Activated naive CD4-positive, alpha-beta T cell treated with anti-CD3 and anti-CD28 coated beads, Interleukin-2, amount 50 U/mL, for 72 hours (primary cell): ENCODE results near the gene RPL10A. TPM values are rescaled to one million over a fixed set of nuclear protein-coding genes. Genes with fewer than 3 reads are reported as not detected.
"Not testable (repeated sequence)": the region's sequence is repeated elsewhere in the genome, so short reads cannot be mapped to it uniquely, and the experiment has no call there.

ENCODE experiments used
- ATAC-seq, 2 donors: fragments of 150-1000 bp; cut with Tn5 transposase; 2 replicates each; pipeline ENCODE4 v1.10.0; 2021; ENCODE audit warnings: mild to moderate bottlenecking in 2 of 2, moderate library complexity in 2 of 2
- DNase-seq, 2 donors: peaks; one replicate each; pipeline ENCODE4 v3.0.0; 2021 to 2022; ENCODE audit warnings: low spot score in 2 of 2
- H3K27ac Mint-ChIP-seq, 2 donors: one replicate each; pipeline ENCODE4 v1.8.0; 2022; ENCODE audit warnings: mild to moderate bottlenecking in 2 of 2, mixed read lengths in 2 of 2
- H3K36me3 Mint-ChIP-seq, 2 donors: one replicate each; pipeline ENCODE4 v1.8.0; 2022; ENCODE audit warnings: mixed read lengths in 2 of 2
- H3K9me3 Mint-ChIP-seq, 2 donors: one replicate each; pipeline ENCODE4 v1.8.0; 2022; ENCODE audit warnings: mixed read lengths in 2 of 2
- total RNA-seq, 2 donors: library from RNA; stranded (reverse); gene quantifications; one replicate each; pipeline ENCODE4 v1.2.3, GENCODE V29; 2022

Gene RPL10A
- total RNA-seq, result 1,000 to 10,000 TPM; 1,700 to 2,159 TPM

GRCh38 chr6:35468181-35468979 lies at the start of gene RPL10A:
Gene RPL10A (plus strand): TSS chr6:35468401. CDS start chr6:35468435, 34 bp downstream.
- ATAC-seq, result peak; percentile 88 to 91
- Mint-ChIP-seq H3K9me3 (no peaks in the 10 kb centered on the region), H3K36me3 (peaks cover 37 to 39% of the 10 kb centered on the region in 2 donors), H3K27ac (peak within 1 kb of the TSS; percentile 96 to 98)
- peak; percentile 94 to 97 for DNase-seq

GRCh38 chr6:35419417-35419816 lies 48.8 kb upstream of the RPL10A start:
- Mint-ChIP-seq H3K36me3 (peaks cover 6 to 7% of the 10 kb centered on the region in 2 donors), H3K27ac (peak overlapping the region in 1 of 2 donors; percentile 46), H3K9me3 (no peaks in the 10 kb centered on the region)
- DNase-seq (no peak), ATAC-seq (no peak)

DNA sequence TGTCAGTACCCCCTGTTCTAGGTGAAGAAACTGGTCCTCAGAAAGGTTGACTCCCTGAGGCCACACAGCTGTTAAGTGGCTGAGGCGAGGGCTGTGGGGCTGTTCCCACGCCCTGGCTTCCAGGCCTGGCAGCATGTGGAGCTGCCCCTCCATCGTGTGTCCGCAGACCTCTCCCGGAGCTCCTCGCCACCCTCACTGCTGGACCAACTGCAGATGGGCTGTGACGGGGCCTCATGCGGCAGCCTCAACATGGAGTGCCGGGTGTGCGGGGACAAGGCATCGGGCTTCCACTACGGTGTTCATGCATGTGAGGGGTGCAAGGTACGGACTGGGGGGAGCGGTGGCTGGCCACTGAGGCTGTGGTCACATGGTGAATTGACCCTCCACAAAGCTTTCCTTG lies 48.2 kb upstream of the RPL10A start:
- DNase-seq (no peak), ATAC-seq (no peak)
- Mint-ChIP-seq H3K9me3 (no peaks in the 10 kb centered on the region), H3K27ac (peak overlapping the region in 1 of 2 donors; percentile 46), H3K36me3 (peaks cover 6 to 7% of the 10 kb centered on the region in 2 donors)

- ATAC-seq (peak in 1 of 2 donors; percentile 30), DNase-seq (no peak)
- peaks cover 0 to 14% of the 10 kb centered on the region in 2 donors for H3K9me3 Mint-ChIP-seq
- H3K27ac Mint-ChIP-seq, result peak overlapping the region; percentile 26 to 92
- peaks cover 16 to 27% of the 10 kb centered on the region in 2 donors for H3K36me3 Mint-ChIP-seq
Measured at GRCh38 chr6:35425284-35425683, 42.9 kb upstream of the RPL10A start.

- ATAC-seq (no peak), DNase-seq (no peak)
- H3K9me3 Mint-ChIP-seq, result peaks cover 0 to 14% of the 10 kb centered on the region in 2 donors
- peak overlapping the region; percentile 26 to 77 for H3K27ac Mint-ChIP-seq
- peaks cover 16 to 27% of the 10 kb centered on the region in 2 donors for H3K36me3 Mint-ChIP-seq
Measured at GRCh38 chr6:35426074-35426473, 42.1 kb upstream of the RPL10A start.

DNA sequence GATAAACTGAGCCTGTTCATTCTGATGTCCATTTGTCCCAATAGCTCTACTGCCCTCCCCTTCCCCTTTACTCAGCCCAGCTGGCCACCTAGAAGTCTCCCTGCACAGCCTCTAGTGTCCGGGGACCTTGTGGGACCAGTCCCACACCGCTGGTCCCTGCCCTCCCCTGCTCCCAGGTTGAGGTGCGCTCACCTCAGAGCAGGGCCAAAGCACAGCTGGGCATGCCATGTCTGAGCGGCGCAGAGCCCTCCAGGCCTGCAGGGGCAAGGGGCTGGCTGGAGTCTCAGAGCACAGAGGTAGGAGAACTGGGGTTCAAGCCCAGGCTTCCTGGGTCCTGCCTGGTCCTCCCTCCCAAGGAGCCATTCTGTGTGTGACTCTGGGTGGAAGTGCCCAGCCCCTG lies 40.8 kb upstream of the RPL10A start:
- ATAC-seq (peak in 1 of 2 donors; percentile 19), DNase-seq (no peak)
- peaks cover 0 to 14% of the 10 kb centered on the region in 2 donors for H3K9me3 Mint-ChIP-seq
- H3K36me3 Mint-ChIP-seq, result peaks cover 16 to 27% of the 10 kb centered on the region in 2 donors
- H3K27ac Mint-ChIP-seq, result no peak overlapping the region

DNA sequence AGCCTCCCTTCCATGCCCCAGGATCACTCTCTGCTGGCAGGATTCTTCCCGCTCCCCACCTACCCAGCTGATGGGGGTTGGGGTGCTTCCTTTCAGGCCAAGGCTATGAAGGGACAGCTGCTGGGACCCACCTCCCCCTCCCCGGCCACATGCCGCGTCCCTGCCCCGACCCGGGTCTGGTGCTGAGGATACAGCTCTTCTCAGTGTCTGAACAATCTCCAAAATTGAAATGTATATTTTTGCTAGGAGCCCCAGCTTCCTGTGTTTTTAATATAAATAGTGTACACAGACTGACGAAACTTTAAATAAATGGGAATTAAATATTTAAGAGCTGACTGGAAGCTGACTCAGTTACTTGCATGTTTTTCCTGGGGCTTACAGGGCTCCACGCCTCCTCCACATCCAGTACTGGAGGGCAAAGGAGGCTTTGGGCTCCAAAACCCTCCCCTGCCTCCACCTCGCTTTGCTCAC lies 40.3 kb upstream of the RPL10A start:
- ATAC-seq (no peak), DNase-seq (no peak)
- no peak overlapping the region for H3K27ac Mint-ChIP-seq
- H3K36me3 Mint-ChIP-seq, result peaks cover 16 to 27% of the 10 kb centered on the region in 2 donors
- peaks cover 0 to 14% of the 10 kb centered on the region in 2 donors for H3K9me3 Mint-ChIP-seq

DNA sequence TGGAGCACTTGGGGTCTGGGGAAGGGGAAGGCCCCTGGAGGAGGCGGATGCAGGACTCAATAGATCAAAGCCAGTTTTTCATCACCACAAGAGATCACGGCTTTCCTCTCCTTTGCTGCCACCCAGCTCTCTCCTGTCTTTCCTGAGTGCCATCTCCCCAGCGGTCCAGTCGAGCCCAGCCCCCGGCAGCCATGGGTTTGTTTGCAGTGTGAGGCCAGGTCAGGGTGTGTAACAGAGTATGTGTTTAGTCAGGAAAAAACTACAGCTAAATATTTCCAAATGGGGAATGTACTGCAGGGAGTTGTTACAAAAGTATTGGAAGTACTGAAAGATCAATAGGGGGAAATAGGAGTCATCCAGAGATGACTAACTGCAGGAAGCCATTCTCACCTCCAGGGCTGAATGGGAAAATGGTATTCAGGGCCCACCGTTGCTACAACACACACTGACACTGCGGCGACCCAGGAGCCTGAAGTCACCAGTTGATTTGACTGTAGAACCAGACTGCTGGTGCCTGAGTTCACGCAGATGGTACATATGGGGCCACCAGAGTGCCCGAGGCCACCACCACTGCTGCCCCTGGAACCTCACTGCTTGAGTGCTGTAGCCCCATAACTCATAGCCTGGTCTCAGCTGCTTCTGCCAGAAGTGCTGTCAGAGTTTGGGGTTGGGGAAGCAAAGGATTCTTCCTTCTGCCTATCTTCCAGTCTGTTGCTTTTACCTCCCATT lies 39.6 kb upstream of the RPL10A start:
- Mint-ChIP-seq H3K9me3 (peaks cover 0 to 14% of the 10 kb centered on the region in 2 donors), H3K27ac (no peak overlapping the region), H3K36me3 (peaks cover 16 to 27% of the 10 kb centered on the region in 2 donors)
- ATAC-seq, result peak in 1 of 2 donors; percentile 56
- no peak for DNase-seq

DNA sequence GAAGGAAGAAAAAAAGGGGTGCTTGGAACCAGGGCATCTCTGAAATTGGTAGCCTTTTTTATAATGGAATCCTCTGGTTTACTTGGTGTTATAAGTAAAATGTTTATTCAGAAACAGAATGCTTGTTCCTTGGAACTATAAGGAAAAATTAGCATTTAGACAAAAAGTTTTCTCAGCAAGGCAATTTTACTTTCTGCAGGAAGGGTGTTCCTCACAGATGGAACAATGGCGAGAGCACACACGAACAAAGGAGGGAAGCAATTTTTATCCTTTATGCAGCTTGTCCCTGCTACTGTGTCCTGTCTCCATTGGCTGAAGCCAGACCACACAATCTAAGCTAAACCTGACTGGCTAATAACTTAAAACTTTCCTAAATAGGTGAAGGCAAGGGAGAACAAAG lies 38.7 kb upstream of the RPL10A start:
- no peak for DNase-seq
- peaks cover 16 to 27% of the 10 kb centered on the region in 2 donors for H3K36me3 Mint-ChIP-seq
- ATAC-seq, result no peak
- H3K9me3 Mint-ChIP-seq, result peaks cover 0 to 14% of the 10 kb centered on the region in 2 donors
- no peak overlapping the region for H3K27ac Mint-ChIP-seq

GRCh38 chr6:35432291-35432690 lies 35.9 kb upstream of the RPL10A start:
- Mint-ChIP-seq H3K9me3 (peaks cover 0 to 14% of the 10 kb centered on the region in 2 donors), H3K36me3 (peaks cover 16 to 20% of the 10 kb centered on the region in 2 donors), H3K27ac (no peak overlapping the region)
- DNase-seq (no peak), ATAC-seq (no peak)

DNA sequence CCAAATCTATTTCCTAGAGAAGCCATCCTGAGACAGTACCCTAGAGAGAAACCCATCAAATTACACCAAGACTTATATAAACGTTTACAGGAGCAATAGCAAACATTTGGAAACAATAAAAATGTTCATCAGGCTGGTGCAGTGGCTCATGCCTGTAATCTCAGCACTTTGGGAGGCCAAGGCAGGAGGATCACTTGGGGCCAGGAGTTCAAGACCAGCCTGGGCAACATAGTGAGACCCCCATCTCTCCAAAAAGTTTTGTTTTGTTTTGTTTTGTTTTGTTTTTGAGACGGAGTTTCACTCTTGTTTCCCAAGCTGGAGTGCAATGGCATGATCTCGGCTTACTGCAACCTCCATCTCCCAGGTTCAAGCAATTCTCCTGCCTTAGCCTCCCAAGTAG lies 35.5 kb upstream of the RPL10A start:
- not testable (repeated sequence) for H3K27ac Mint-ChIP-seq, DNase-seq, ATAC-seq
- H3K36me3 Mint-ChIP-seq, result peaks cover 16 to 20% of the 10 kb centered on the region in 2 donors
- H3K9me3 Mint-ChIP-seq, result peaks cover 0 to 14% of the 10 kb centered on the region in 2 donors

- ATAC-seq (peak in 1 of 2 donors; percentile 24), DNase-seq (no peak)
- no peak overlapping the region for H3K27ac Mint-ChIP-seq
- H3K36me3 Mint-ChIP-seq, result no peaks in the 10 kb centered on the region
- H3K9me3 Mint-ChIP-seq, result no peaks in the 10 kb centered on the region
Measured at GRCh38 chr6:35435074-35435837, 32.9 kb upstream of the RPL10A start.

DNA sequence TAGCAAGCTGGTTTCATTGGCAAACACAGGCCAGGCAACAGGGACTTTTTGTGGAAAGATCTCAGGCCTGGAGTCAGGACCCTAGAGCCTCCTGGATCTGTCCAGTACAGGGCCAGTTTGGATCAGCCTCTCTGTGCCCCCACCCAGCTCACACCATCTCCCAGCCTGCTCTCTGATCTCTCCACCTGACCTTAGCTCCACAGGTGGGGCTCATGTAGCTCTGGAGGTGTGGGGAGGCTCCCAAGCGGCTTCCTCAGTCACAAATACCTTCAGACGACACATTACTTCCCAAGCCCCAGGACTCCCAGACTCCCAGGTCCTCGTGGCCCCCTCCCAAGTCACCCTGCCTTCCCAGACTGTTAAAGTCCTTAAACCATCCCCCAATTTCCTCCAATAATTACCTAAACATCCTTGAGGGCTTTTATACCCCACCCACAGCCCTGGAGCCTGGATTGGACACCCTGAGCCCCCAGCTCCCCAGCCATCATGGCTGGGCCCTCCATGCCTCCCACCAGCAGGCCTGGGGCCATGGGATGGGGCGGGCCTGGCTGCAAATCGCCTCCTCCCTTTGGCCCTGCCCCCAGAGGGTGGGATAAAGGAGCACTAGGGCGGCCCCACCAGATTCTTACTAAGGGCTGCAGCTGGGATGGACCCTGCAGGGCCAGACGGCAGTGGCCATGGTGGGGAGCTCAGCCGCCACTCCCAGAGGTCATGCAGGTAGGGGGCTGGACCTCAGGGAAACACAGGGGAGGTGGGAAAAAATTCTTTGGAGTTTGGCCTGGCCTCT lies 31.9 kb upstream of the RPL10A start:
- Mint-ChIP-seq H3K27ac (no peak overlapping the region), H3K9me3 (no peaks in the 10 kb centered on the region), H3K36me3 (no peaks in the 10 kb centered on the region)
- DNase-seq (no peak), ATAC-seq (peak in 1 of 2 donors; percentile 34)

DNA sequence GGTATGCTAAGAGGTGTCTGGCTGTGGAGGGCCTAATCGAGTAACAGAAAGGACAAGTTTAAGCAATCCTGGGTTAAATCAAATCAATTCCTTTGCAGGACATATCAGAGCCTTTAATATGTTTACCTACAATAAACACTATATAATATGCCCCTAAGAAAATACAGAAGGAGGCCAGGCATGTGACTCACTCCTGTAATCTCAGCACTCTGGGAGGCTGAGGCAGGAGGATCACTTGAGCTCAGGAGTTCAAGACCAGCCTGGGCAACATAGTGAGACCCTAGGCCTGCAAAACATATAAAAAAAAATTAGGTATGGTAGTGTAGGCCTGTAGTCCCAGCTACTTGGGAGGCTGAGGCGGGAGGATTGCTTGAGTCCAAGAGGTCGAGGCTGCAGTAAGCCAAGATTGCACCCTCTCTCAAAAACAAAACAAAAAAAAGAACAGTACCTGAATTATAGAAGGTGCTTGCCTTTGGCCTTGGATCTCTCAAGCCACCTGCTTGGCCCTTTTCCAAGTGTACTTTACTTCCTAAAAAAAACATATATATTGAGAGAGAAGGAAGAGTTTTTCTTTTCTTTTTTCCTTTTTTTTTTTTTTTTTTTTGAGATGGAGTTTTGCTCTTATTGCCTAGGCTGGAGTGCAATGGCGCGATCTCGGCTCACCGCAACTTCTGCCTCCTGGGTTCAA lies 29.7 kb upstream of the RPL10A start:
- H3K9me3 Mint-ChIP-seq, H3K36me3 Mint-ChIP-seq, DNase-seq, ATAC-seq, H3K27ac Mint-ChIP-seq: not testable (repeated sequence)

DNA sequence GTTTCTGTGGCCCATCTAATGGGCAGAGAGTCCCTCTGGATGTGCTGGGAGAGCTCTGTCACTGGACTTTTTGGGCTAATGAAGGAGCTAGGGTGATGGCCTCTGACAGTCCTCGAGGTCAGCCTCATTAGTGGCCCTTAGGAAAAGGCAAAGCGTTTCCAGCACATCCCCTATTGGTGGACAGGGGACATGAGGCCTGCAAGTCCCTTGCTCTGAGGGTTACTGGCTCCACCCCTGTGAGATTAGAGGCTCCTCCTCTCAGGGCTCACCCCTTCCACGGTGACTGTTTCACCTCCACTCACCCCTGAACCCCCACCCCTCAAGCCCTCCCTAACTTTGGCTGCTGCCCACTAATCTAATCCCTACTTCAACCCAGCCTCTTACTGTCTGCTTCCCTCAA lies 28.9 kb upstream of the RPL10A start:
- Mint-ChIP-seq H3K9me3 (no peaks in the 10 kb centered on the region), H3K36me3 (no peaks in the 10 kb centered on the region), H3K27ac (no peak overlapping the region)
- DNase-seq, result no peak
- ATAC-seq, result no peak
